ENCODE measurements around the gene SEMA5A. TPM values are rescaled to one million over a fixed set of nuclear protein-coding genes. Genes with fewer than 3 reads are reported as not detected.

SEMA5A gene
- total RNA-seq, 1 donor, result 57.0 TPM

DNA sequence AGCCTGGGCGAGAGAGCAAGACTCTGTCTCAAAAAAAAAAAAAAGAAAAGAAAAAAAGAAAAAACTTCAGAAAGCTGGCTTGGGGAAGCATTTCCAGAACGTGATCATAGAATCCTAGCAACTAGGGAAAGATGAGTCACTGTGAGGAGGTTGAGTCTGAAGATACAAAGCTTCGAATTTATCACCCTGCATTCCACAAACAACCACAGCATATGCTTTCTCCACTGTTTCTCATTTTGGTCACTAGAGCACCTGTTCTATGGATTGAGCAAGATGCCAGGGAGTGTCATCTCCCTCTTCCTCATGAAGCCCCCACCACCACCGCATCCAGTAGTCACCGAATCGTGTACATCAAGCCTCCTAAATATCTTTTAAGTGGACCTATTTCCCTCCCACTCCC lies 37.9 kb downstream of the SEMA5A start:
- DNase-seq (ENCODE audit: low read depth), result peak; percentile 38
- TF ChIP-seq, protein P1, sequence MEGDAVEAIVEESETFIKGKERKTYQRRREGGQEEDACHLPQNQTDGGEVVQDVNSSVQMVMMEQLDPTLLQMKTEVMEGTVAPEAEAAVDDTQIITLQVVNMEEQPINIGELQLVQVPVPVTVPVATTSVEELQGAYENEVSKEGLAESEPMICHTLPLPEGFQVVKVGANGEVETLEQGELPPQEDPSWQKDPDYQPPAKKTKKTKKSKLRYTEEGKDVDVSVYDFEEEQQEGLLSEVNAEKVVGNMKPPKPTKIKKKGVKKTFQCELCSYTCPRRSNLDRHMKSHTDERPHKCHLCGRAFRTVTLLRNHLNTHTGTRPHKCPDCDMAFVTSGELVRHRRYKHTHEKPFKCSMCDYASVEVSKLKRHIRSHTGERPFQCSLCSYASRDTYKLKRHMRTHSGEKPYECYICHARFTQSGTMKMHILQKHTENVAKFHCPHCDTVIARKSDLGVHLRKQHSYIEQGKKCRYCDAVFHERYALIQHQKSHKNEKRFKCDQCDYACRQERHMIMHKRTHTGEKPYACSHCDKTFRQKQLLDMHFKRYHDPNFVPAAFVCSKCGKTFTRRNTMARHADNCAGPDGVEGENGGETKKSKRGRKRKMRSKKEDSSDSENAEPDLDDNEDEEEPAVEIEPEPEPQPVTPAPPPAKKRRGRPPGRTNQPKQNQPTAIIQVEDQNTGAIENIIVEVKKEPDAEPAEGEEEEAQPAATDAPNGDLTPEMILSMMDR (IDR thresholded peaks at IDR 0.05; ENCODE audit: insufficient read depth, low read length), result no peak
- H3K4me3 ChIP-seq (ENCODE audit: low read depth, low read length), result no peak overlapping the region

- TF ChIP-seq, protein P1 (IDR thresholded peaks at IDR 0.05; ENCODE audit: insufficient read depth, low read length), result no peak
- H3K4me3 ChIP-seq (ENCODE audit: low read depth, low read length), result no peak overlapping the region
- DNase-seq (ENCODE audit: low read depth), result no peak
Observed at GRCh38 chr5:9505225-9505624, 40.6 kb downstream of the SEMA5A start.

GRCh38 chr5:9502864-9503263 lies 43.0 kb downstream of the SEMA5A start:
- TF ChIP-seq, protein P1 (IDR thresholded peaks at IDR 0.05; ENCODE audit: insufficient read depth, low read length), result no peak
- no peak overlapping the region for H3K4me3 ChIP-seq (ENCODE audit: low read depth, low read length)
- no peak for DNase-seq (ENCODE audit: low read depth)

- no peak overlapping the region for H3K4me3 ChIP-seq (ENCODE audit: low read depth, low read length)
- no peak for DNase-seq (ENCODE audit: low read depth)
- TF ChIP-seq, protein P1 (IDR thresholded peaks at IDR 0.05; ENCODE audit: insufficient read depth, low read length), result no peak
Observed at GRCh38 chr5:9502050-9502834, 43.6 kb downstream of the SEMA5A start.

- H3K4me3 ChIP-seq (ENCODE audit: low read depth, low read length), result no peak overlapping the region
- peak; percentile 31 for DNase-seq (ENCODE audit: low read depth)
- TF ChIP-seq, protein P1 (IDR thresholded peaks at IDR 0.05; ENCODE audit: insufficient read depth, low read length), result no peak
Observed at GRCh38 chr5:9500625-9501024, 45.2 kb downstream of the SEMA5A start.

DNA sequence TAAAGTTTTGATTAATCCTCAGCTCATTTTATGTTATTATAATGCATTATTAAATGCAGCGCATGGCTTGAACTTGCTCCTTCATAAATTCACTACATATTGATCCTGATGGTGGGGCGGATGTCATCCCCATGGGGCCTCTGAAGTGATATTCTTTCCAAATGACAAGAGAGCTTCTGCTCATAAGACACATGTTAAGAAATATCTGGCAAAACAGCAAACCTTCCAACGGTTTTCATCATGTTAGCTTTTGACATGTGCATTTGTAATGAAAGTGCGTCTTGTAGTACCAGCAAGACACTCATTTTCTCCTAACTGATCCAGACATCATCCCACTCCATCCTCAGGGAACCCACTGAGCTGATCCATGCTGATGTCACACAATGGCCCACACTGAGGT lies 45.7 kb downstream of the SEMA5A start:
- H3K4me3 ChIP-seq (ENCODE audit: low read depth, low read length), result no peak overlapping the region
- TF ChIP-seq, protein P1 (IDR thresholded peaks at IDR 0.05; ENCODE audit: insufficient read depth, low read length), result no peak
- no peak for DNase-seq (ENCODE audit: low read depth)

DNA sequence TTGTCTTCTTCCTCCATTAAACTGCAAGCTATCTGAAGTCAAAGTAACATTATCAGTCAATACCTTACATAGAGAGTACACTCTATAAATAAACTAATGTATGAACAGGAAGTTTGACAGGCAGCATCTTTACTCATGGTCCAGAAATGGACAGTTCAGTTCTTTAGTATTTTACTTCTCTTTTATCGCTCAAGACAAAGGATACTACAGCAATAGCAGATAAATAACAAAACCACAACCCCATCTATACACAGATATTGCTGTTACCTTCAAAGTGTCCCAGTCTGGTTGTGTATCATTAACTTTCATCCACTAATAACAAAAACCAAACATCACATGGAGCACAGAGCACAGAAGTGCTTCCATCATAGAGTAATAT lies 46.4 kb downstream of the SEMA5A start:
- DNase-seq (ENCODE audit: low read depth), result no peak
- TF ChIP-seq, protein P1 (IDR thresholded peaks at IDR 0.05; ENCODE audit: insufficient read depth, low read length), result no peak
- H3K4me3 ChIP-seq (ENCODE audit: low read depth, low read length), result no peak overlapping the region

Measured in fibroblast of the aortic adventitia (primary cell).